Panc1 (cell line): ENCODE measurements around the gene ARHGEF37.

ENCODE experiments used
- CTCF ChIP-seq: fragments of 450-650 bp; IDR thresholded peaks from 2 replicates; pipeline ENCODE4 v1.5.1; 2017; ENCODE audit warnings: mild to moderate bottlenecking
- POLR2AphosphoS5 ChIP-seq: IDR thresholded peaks from 2 replicates; pipeline ENCODE4 v1.6.1; 2012; ENCODE audit warnings: mild to moderate bottlenecking, low read depth, low read length, moderate library complexity
- REST ChIP-seq, 2 experiments: IDR thresholded peaks; 2 replicates each; pipeline ENCODE4 v1.6.1; 2011 to 2012; ENCODE audit warnings: low read depth in 2 of 2, control low read depth in 1 of 2, low read length in 1 of 2, mild to moderate bottlenecking in 1 of 2, moderate library complexity in 1 of 2; ENCODE audit not compliant: insufficient read depth in 1 of 2
- SIN3A ChIP-seq: IDR thresholded peaks from 2 replicates; pipeline ENCODE4 v1.6.1; 2012; ENCODE audit warnings: low read depth, mild to moderate bottlenecking, low read length, moderate library complexity, borderline replicate concordance; ENCODE audit not compliant: insufficient read depth

GRCh38 chr5:149578896-149579295 lies 2.4 kb upstream of the ARHGEF37 start:
- no peak for TF ChIP-seq REST (IDR thresholded peaks at IDR 0.05; ENCODE audit: insufficient read depth in 1 of 2, low read depth in 2 of 2, low read length in 1 of 2)
- no peak for TF ChIP-seq CTCF
- TF ChIP-seq SIN3A = no peak
- TF ChIP-seq POLR2AphosphoS5 = no peak
